ENCODE data around the gene CACNA1C. TPM values are rescaled to one million over a fixed set of nuclear protein-coding genes. Genes with fewer than 3 reads are reported as not detected.

The CACNA1C gene
- total RNA-seq, 1 experiment from 2014 or later: 3.7 TPM

GRCh38 chr12:2710701-2711100 lies 657.9 kb downstream of the CACNA1C start:
- ChIA-PET POLR2A (ENCODE audit: low non-redundant PET) (no interaction called here), CTCF (interaction anchor here (0.6 to 0.7 kb wide), 2 partner anchors 14 to 73 kb away, joined by 3 to 5 read pairs; no protein-coding TSS in a partner anchor)
- H3K27me3 ChIP-seq (replicated peaks; ENCODE audit: insufficient read depth, low read depth, low read length, poor library complexity): peaks cover 41% of the 10 kb centered on the region
- no peaks in the 10 kb centered on the region for H3K4me1 ChIP-seq (ENCODE audit: insufficient read depth, low read length, poor library complexity, severe bottlenecking)
- BruUV-seq (replicated peaks): no TSS peak
- no peak overlapping the region for H3K4me3 ChIP-seq (ENCODE audit: low read depth, low read length, poor library complexity, severe bottlenecking)
- no peak overlapping the region for H3K27ac ChIP-seq (ENCODE audit: low read depth, low read length, poor library complexity, severe bottlenecking)
- H3K9me3 ChIP-seq (ENCODE audit: low read depth, low read length, poor library complexity, severe bottlenecking): peaks cover 7% of the 10 kb centered on the region
- no peaks in the 10 kb centered on the region for H3K36me3 ChIP-seq (ENCODE audit: insufficient read depth, low read length, poor library complexity, severe bottlenecking)
- intact Hi-C loops (cut with micrococcal nuclease; ENCODE audit: unreplicated experiment): no loop called here
- DNase-seq (ENCODE audit: low spot score): no peak
- TF ChIP-seq CTCF (conservative IDR thresholded peaks at IDR 0.05; ENCODE audit: low read depth, low read length): no peak
- no peak for TF ChIP-seq EZH2 (IDR thresholded peaks at IDR 0.05; ENCODE audit: borderline replicate concordance, low read depth, low read length, poor library complexity, severe bottlenecking)

GRCh38 chr12:2719392-2719791 lies 666.6 kb downstream of the CACNA1C start:
- Histone ChIP-seq H3K36me3 (ENCODE audit: insufficient read depth, low read length, poor library complexity, severe bottlenecking) (no peaks in the 10 kb centered on the region), H3K4me3 (ENCODE audit: low read depth, low read length, poor library complexity, severe bottlenecking) (no peak overlapping the region), H3K4me1 (ENCODE audit: insufficient read depth, low read length, poor library complexity, severe bottlenecking) (peaks cover 4% of the 10 kb centered on the region), H3K9me3 (ENCODE audit: low read depth, low read length, poor library complexity, severe bottlenecking) (no peaks in the 10 kb centered on the region), H3K27ac (ENCODE audit: low read depth, low read length, poor library complexity, severe bottlenecking) (no peak overlapping the region), H3K27me3 (replicated peaks; ENCODE audit: insufficient read depth, low read depth, low read length, poor library complexity) (peaks cover 16% of the 10 kb centered on the region)
- BruUV-seq (replicated peaks): no TSS peak
- intact Hi-C loops (cut with micrococcal nuclease; ENCODE audit: unreplicated experiment): no loop called here
- peak; percentile 46 for DNase-seq (ENCODE audit: low spot score)
- TF ChIP-seq CTCF (conservative IDR thresholded peaks at IDR 0.05; ENCODE audit: low read depth, low read length) (no peak), EZH2 (IDR thresholded peaks at IDR 0.05; ENCODE audit: borderline replicate concordance, low read depth, low read length, poor library complexity, severe bottlenecking) (no peak)
- POLR2A ChIA-PET (ENCODE audit: low non-redundant PET): no interaction called here
- CTCF ChIA-PET: no interaction called here

- Histone ChIP-seq H3K27ac (ENCODE audit: low read depth, low read length, poor library complexity, severe bottlenecking) (no peak overlapping the region), H3K4me1 (ENCODE audit: insufficient read depth, low read length, poor library complexity, severe bottlenecking) (peaks cover 4% of the 10 kb centered on the region), H3K9me3 (ENCODE audit: low read depth, low read length, poor library complexity, severe bottlenecking) (no peaks in the 10 kb centered on the region), H3K4me3 (ENCODE audit: low read depth, low read length, poor library complexity, severe bottlenecking) (no peak overlapping the region), H3K36me3 (ENCODE audit: insufficient read depth, low read length, poor library complexity, severe bottlenecking) (no peaks in the 10 kb centered on the region), H3K27me3 (replicated peaks; ENCODE audit: insufficient read depth, low read depth, low read length, poor library complexity) (peaks cover 28% of the 10 kb centered on the region)
- POLR2A ChIA-PET (ENCODE audit: low non-redundant PET): no interaction called here
- TF ChIP-seq CTCF (conservative IDR thresholded peaks at IDR 0.05; ENCODE audit: low read depth, low read length) (no peak), EZH2 (IDR thresholded peaks at IDR 0.05; ENCODE audit: borderline replicate concordance, low read depth, low read length, poor library complexity, severe bottlenecking) (no peak)
- BruUV-seq (replicated peaks): no TSS peak
- CTCF ChIA-PET: no interaction called here
- intact Hi-C loops (cut with micrococcal nuclease; ENCODE audit: unreplicated experiment): no loop called here
- DNase-seq (ENCODE audit: low spot score): no peak
Observed at GRCh38 chr12:2722806-2723205, 670.0 kb downstream of the CACNA1C start.

Measured in A673 (cell line).